Measurements from ENCODE around the gene COL16A1. TPM values are rescaled to one million over a fixed set of nuclear protein-coding genes. Genes with fewer than 3 reads are reported as not detected.

The COL16A1 gene
- total and polyA plus RNA-seq, 2 of the 4 experiments (the other 2 are of a cell fraction): 34.2 to 62.8 TPM

DNA sequence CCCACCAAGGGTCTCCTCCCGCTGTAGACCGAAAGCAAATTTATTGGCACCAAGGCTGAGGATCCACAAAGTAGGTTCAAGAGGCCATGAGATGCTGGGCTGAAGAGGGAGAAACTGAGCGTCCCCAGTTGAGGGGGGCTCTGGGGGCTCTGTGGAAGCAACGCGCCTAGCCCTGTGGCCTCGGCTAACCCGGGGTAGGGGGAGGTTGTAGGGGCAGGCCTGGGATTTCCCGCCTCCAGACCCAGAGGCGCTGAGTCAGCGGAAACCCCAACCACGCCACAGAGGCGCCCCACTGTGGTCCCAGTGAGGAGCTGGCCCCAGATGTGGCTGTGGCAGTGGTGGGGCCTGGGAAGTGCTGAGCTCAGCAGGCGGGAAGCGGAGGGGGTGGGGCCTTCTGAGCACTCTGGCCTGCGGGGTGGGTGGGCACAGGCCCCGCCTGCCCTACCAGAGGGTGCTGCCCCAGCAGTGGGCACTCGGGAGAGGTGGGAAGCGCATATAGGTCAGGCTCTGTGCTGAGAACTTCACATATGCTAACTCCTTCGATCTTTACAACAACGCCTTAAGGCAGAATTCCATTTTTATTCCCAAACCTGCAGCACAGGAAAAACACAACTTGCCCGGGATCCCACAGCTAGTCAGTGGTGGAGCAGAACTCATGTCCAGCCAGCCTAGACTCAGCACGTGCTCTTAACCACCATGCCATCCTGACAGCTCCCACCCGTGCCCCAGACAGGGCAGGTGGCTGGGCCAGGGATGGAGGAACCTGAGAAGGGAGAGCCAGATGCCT is 1.5 kb upstream of the COL16A1 start:
- ChIA-PET POLR2A (ENCODE audit: unreplicated experiment) (interaction anchor here (0.7 to 1.5 kb wide), 2 partner anchors 14 to 40 kb away, joined by 3 read pairs; no protein-coding TSS in a partner anchor), CTCF (interaction anchor here (0.9 to 3.7 kb wide), 4 partner anchors 10 to 84 kb away, joined by 3 to 28 read pairs (median 4); no protein-coding TSS in a partner anchor)
- Histone ChIP-seq H2BK5ac (ENCODE audit: low read depth, low read length, poor library complexity, severe bottlenecking) (peak overlapping the region; percentile 73), H3K4me2 (ENCODE audit: low read depth, low read length) (peak overlapping the region; percentile 65), H3K9ac (ENCODE audit: low read depth, low read length) (peak overlapping the region; percentile 38), H4K91ac (ENCODE audit: insufficient read depth, low read depth, low read length) (peak overlapping the region; percentile 65), H2AFZ (replicated peaks; ENCODE audit: low read length, poor library complexity) (peak overlapping the region; percentile 69), H2BK20ac (ENCODE audit: low read depth, low read length) (peak overlapping the region; percentile 80), H2BK15ac (ENCODE audit: low read depth, low read length) (peak overlapping the region; percentile 41), H4K20me1 (ENCODE audit: insufficient read depth, low read length) (no peaks in the 10 kb centered on the region), H3K9me1 (ENCODE audit: insufficient read depth, low read length) (peaks cover 16% of the 10 kb centered on the region), H2AK9ac (replicated peaks; ENCODE audit: low read depth, low read length, poor library complexity) (peak overlapping the region; percentile 92), H3K14ac (replicated peaks; ENCODE audit: low read depth, low read length) (peak overlapping the region; percentile 21), H3K4me1 (ENCODE audit: control insufficient read depth, insufficient read depth, low read length) (peaks cover 41% of the 10 kb centered on the region), H3K27ac (ENCODE audit: insufficient read depth, low read length) (peak overlapping the region; percentile 83), H3K18ac (ENCODE audit: low read depth, low read length) (peak overlapping the region; percentile 68), H4K8ac (ENCODE audit: low read depth in 2 of 2, low read length in 2 of 2) (peak overlapping the region; percentile 47 to 65), H3K79me1 (ENCODE audit: low read depth in 1 of 2, low read length in 2 of 2) (peaks cover 11 to 38% of the 10 kb centered on the region in 2 experiments), H2AK5ac (ENCODE audit: low read depth, low read length) (peak overlapping the region; percentile 87), H3K36me3 (ENCODE audit: control insufficient read depth, insufficient read depth, low read length) (peaks cover 3% of the 10 kb centered on the region), H3K9me3 (ENCODE audit: control insufficient read depth, insufficient read depth, low read length) (no peaks in the 10 kb centered on the region), H3K23ac (ENCODE audit: low read depth, low read length) (peak overlapping the region; percentile 46), H3K4ac (ENCODE audit: low read depth, low read length) (peak overlapping the region; percentile 90), H3K4me3 (ENCODE audit: insufficient read depth, low read depth, low read length) (no peak overlapping the region), H3K27me3 (ENCODE audit: control insufficient read depth, insufficient read depth, low read length) (no peaks in the 10 kb centered on the region), H2BK120ac (ENCODE audit: low read depth, low read length) (peak overlapping the region; percentile 90), H4K5ac (ENCODE audit: low read depth, low read length) (peak overlapping the region; percentile 36), H3K56ac (ENCODE audit: extremely low read depth, insufficient read depth, low read length) (peak overlapping the region; percentile 26; the same call in 1 of the 2 replicates)
- intact Hi-C loops (cut with micrococcal nuclease): loop anchor here (2.0 kb wide), 1 partner anchor 84 kb away; no protein-coding TSS in a partner anchor
- ATAC-seq (ENCODE audit: low read depth) (peak; percentile 13), DNase-seq (peak; percentile 55)
- dilution Hi-C loops (cut with HindIII; ENCODE audit: low sequenced_read_pairs, unreplicated experiment): no loop called here
- no TSS peak for BruUV-seq (replicated peaks)
- TF ChIP-seq MAFK (IDR thresholded peaks at IDR 0.05; ENCODE audit: low read depth, low read length) (peak; percentile 99), POLR2A (IDR thresholded peaks at IDR 0.05; ENCODE audit: low read depth, low read length) (no peak), RAD21 (IDR thresholded peaks at IDR 0.05; ENCODE audit: low read length) (peak; percentile 71), SMC3 (IDR thresholded peaks at IDR 0.05; ENCODE audit: low read depth, low read length) (peak; percentile 51), BHLHE40 (IDR thresholded peaks at IDR 0.05; ENCODE audit: low read depth, low read length) (no peak), MXI1 (IDR thresholded peaks at IDR 0.05; ENCODE audit: borderline replicate concordance, low read depth, low read length) (no peak), NFE2L2 (IDR thresholded peaks at IDR 0.05; ENCODE audit: low read depth, low read length) (peak; percentile 45; the same call in 1 of the 2 replicates), MAZ (IDR thresholded peaks at IDR 0.05; ENCODE audit: borderline replicate concordance, low read depth, low read length) (peak; percentile 43; the same call in 1 of the 2 replicates)
- TF ChIP-seq, protein P1, sequence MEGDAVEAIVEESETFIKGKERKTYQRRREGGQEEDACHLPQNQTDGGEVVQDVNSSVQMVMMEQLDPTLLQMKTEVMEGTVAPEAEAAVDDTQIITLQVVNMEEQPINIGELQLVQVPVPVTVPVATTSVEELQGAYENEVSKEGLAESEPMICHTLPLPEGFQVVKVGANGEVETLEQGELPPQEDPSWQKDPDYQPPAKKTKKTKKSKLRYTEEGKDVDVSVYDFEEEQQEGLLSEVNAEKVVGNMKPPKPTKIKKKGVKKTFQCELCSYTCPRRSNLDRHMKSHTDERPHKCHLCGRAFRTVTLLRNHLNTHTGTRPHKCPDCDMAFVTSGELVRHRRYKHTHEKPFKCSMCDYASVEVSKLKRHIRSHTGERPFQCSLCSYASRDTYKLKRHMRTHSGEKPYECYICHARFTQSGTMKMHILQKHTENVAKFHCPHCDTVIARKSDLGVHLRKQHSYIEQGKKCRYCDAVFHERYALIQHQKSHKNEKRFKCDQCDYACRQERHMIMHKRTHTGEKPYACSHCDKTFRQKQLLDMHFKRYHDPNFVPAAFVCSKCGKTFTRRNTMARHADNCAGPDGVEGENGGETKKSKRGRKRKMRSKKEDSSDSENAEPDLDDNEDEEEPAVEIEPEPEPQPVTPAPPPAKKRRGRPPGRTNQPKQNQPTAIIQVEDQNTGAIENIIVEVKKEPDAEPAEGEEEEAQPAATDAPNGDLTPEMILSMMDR (conservative IDR thresholded peaks at IDR 0.05; ENCODE audit: low read depth, low read length): peak; percentile 60
- WGBS, 2 experiments (ENCODE audit: extremely low coverage in 2 of 2, insufficient read length in 1 of 2): 57% methylated on average over 4 of the region's 23 CpGs; no CpG with 5 or more reads in 1 of the 2 experiments
- in situ Hi-C loops (cut with MboI; ENCODE audit: low sequenced_read_pairs): no loop called here

All from IMR-90 (cell line).